A673 (cell line): ENCODE measurements around the gene CDKN1A.

Experiments used
- CTCF ChIP-seq: fragments of 300-800, 200-600 bp; sonication (generic); conservative IDR thresholded peaks from 2 replicates; pipeline ENCODE4 v1.5.1; 2017; ENCODE audit warnings: low read depth, mild to moderate bottlenecking, antibody characterized with exemption, low read length, moderate library complexity, mixed read lengths
- EZH2 ChIP-seq: fragments of 200-600 bp; sonication (generic); IDR thresholded peaks from 2 replicates; pipeline ENCODE4 v1.6.1; 2017; ENCODE audit warnings: borderline replicate concordance, low read depth, mild to moderate bottlenecking, mixed read lengths, antibody characterized with exemption, low read length; ENCODE audit not compliant: poor library complexity, severe bottlenecking

- TF ChIP-seq CTCF (no peak), EZH2 (no peak)
Observed at GRCh38 chr6:36700831-36701230, 22.3 kb downstream of the CDKN1A start.
